ENCODE measurements around the gene INPP5D. TPM values are rescaled to one million over a fixed set of nuclear protein-coding genes. Genes with fewer than 3 reads are reported as not detected.
A peak's percentile ranks its signal among the peaks of the same experiment; 100 is the strongest.

INPP5D gene
- total and polyA plus RNA-seq, 2 donors (not counting 3 experiments of a cell fraction or from before 2014, with no cell fraction given): 13.9 to 46.6 TPM

- peak; percentile 35 for FAIRE-seq
- H3K9me1 ChIP-seq (replicated peaks; ENCODE audit: control insufficient read depth, extremely low read depth, insufficient read depth, low read length): no peaks in the 10 kb centered on the region
- H3K27ac ChIP-seq (ENCODE audit: insufficient read depth, low read depth, low read length): peak overlapping the region; percentile 53
- no peaks in the 10 kb centered on the region for H4K20me1 ChIP-seq (replicated peaks; ENCODE audit: control insufficient read depth, extremely low read depth, insufficient read depth, low read length)
- intact Hi-C loops (cut with micrococcal nuclease) (loop anchor here (1.0 to 2.0 kb wide), 3 partner anchors 9 to 190 kb away; partner anchors contain the start of gene ATG16L1), dilution Hi-C loops (cut with MboI; ENCODE audit: extremely low pct_ligation_motif_present, low sequenced_read_pairs) (no loop called here)
- H3K36me3 ChIP-seq (ENCODE audit: control insufficient read depth in 2 of 2, extremely low read depth in 1 of 2, insufficient read depth in 2 of 2, low read length in 2 of 2): peaks cover 0 to 3% of the 10 kb centered on the region in 2 experiments
- no peak for DNase-seq (ENCODE audit: low read depth, low spot score)
- H3K79me2 ChIP-seq (ENCODE audit: control insufficient read depth, insufficient read depth, low read length): peaks cover 29% of the 10 kb centered on the region
- peak overlapping the region; percentile 75 for H3K4me2 ChIP-seq (ENCODE audit: insufficient read depth, low read length)
- CTCF ChIA-PET: interaction anchor here (0.6 to 4.3 kb wide), 16 partner anchors 9 to 251 kb away, joined by 3 to 30 read pairs (median 4); partner anchors contain the start of gene ATG16L1
- peaks cover 32% of the 10 kb centered on the region for H3K4me1 ChIP-seq (ENCODE audit: control insufficient read depth, extremely low read depth, insufficient read depth, low read length)
- no TSS peak for BruUV-seq (replicated peaks)
- POLR2A ChIA-PET: interaction anchor here (0.7 to 1.6 kb wide), 3 partner anchors 9 to 15 kb away, joined by 3 to 7 read pairs (median 6); no protein-coding TSS in a partner anchor
- peak overlapping the region; percentile 44 for H3K9ac ChIP-seq (replicated peaks; ENCODE audit: extremely low read depth, insufficient read depth, low read length)
- TF ChIP-seq MYC (IDR thresholded peaks at IDR 0.05; ENCODE audit: low read depth, low read length) (no peak), MAX (IDR thresholded peaks at IDR 0.05; ENCODE audit: insufficient read depth, insufficient read length) (no peak), FOS (IDR thresholded peaks at IDR 0.05; ENCODE audit: borderline replicate concordance, insufficient read depth, low read length) (no peak), JUN (IDR thresholded peaks at IDR 0.05; ENCODE audit: borderline replicate concordance, insufficient read depth, insufficient read length, low read depth) (no peak), GATA2 (IDR thresholded peaks at IDR 0.05; ENCODE audit: insufficient read depth, insufficient read length, low read depth, low read length) (no peak), POLR2AphosphoS5 (IDR thresholded peaks at IDR 0.05; ENCODE audit: insufficient read depth, low read depth, low read length) (no peak), EZH2 (IDR thresholded peaks at IDR 0.05; ENCODE audit: borderline replicate concordance, low read depth, low read length, severe bottlenecking) (no peak), POLR2A (IDR thresholded peaks at IDR 0.05; ENCODE audit: low read depth, low read length) (no peak), CTCF (IDR thresholded peaks at IDR 0.05; ENCODE audit: extremely low read depth in 1 of 2, insufficient read depth in 1 of 2, low read depth in 1 of 2, low read length in 2 of 2) (no peak)
- peak overlapping the region; percentile 81 for H2AFZ ChIP-seq (ENCODE audit: low read depth, low read length)
- no peaks in the 10 kb centered on the region for H3K27me3 ChIP-seq (ENCODE audit: control insufficient read depth in 2 of 2, insufficient read depth in 2 of 2, low read length in 2 of 2)
- H3K4me3 ChIP-seq (replicated peaks in 1 of 3; ENCODE audit: insufficient read depth in 1 of 3, low read depth in 1 of 3, low read length in 3 of 3): peak overlapping the region; percentile 21 to 65 (median 55)
- H3K9me3 ChIP-seq (replicated peaks; ENCODE audit: control insufficient read depth, insufficient read depth, low read length): no peaks in the 10 kb centered on the region
Observed at GRCh38 chr2:233060501-233060979, 398 bp downstream of the INPP5D start.

Measured in endothelial cell of umbilical vein (primary cell).